ENCODE results near the gene HS1BP3.

- TF ChIP-seq POLR2A (IDR thresholded peaks at IDR 0.05) (no peak), CTCF (IDR thresholded peaks at IDR 0.05) (no peak), POLR2AphosphoS5 (IDR thresholded peaks at IDR 0.05) (peak; percentile 11 to 34 (median 24)), EP300 (IDR thresholded peaks at IDR 0.05) (peak; percentile 91)
Measured at GRCh38 chr2:20615466-20616241, 35.2 kb downstream of the HS1BP3 start.
